Esophagus (tissue), 2 donors: ENCODE measurements around the gene FANCG. TPM values are rescaled to one million over a fixed set of nuclear protein-coding genes. Genes with fewer than 3 reads are reported as not detected.

Source experiments
- H3K27ac ChIP-seq, 2 donors: one replicate each; pipeline ENCODE4 v1.5.1; 2013; ENCODE audit warnings: low read depth in 2 of 2, mild to moderate bottlenecking in 2 of 2, inconsistent platforms in 1 of 2, low read length in 1 of 2, moderate library complexity in 1 of 2
- H3K27me3 ChIP-seq, 2 donors: one replicate each; pipeline ENCODE4 v1.6.1; 2013; ENCODE audit warnings: low read length in 2 of 2, control low read depth in 1 of 2, mild to moderate bottlenecking in 1 of 2; ENCODE audit not compliant: insufficient read depth in 2 of 2, control insufficient read depth in 1 of 2
- H3K36me3 ChIP-seq, 2 donors: one replicate each; pipeline ENCODE4 v1.6.1; 2013; ENCODE audit warnings: low read length in 1 of 2; ENCODE audit not compliant: control insufficient read depth in 2 of 2, insufficient read depth in 2 of 2
- H3K4me1 ChIP-seq, 2 donors: one replicate each; pipeline ENCODE4 v1.6.1; 2013; ENCODE audit warnings: low read length in 1 of 2; ENCODE audit not compliant: control insufficient read depth in 2 of 2, insufficient read depth in 2 of 2
- H3K4me3 ChIP-seq, 2 donors: one replicate each; pipeline ENCODE4 v1.5.1; 2013; ENCODE audit warnings: low read length in 2 of 2, mild to moderate bottlenecking in 2 of 2, low read depth in 1 of 2, moderate library complexity in 1 of 2
- H3K9me3 ChIP-seq, 2 donors: one replicate each; pipeline ENCODE4 v1.6.1; 2013; ENCODE audit warnings: mild to moderate bottlenecking in 2 of 2, low read depth in 1 of 2, low read length in 1 of 2, moderate library complexity in 1 of 2; ENCODE audit not compliant: control insufficient read depth in 2 of 2, insufficient read depth in 1 of 2
- WGBS, 2 donors: extraction: QIAGEN DNeasy Blood & Tissue Kit; methylation state at CpG; one replicate each; pipeline ENCODE4 v1.1.7; 2013; 5-methylcytosine and 5-hydroxymethylcytosine counted together
- polyA plus RNA-seq, 2 donors: library from polyadenylated mRNA; stranded (reverse); fragments of 200-250 nt; gene quantifications; one replicate each; pipeline ENCODE4 v1.2.3, GENCODE V29; 2013
- donor health status: healthy with polysubstance abuse.
- donor health status: Bipolar disorder and iron deficiency.

The FANCG gene
- polyA plus RNA-seq, 2 donors = 14.7 to 24.5 TPM

DNA sequence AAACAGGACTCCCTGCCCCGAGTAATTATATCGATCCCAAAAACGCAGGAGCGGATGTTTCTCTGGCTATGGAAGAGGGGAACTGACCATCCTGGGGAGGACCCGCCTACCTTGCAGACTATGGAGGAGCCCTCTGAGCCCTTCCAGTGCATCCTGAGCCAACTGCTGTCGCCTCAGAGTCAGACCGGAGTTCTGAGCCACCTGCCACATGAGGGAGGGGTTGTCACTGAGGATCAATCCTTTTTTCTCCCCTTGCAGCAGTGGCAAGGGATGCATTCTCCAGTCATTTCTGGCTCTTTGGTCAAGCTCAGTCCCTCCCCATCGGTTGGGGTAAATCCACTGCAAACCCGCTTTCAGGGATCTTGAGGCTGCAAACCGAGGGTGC lies 709 bp downstream of the FANCG start:
- Histone ChIP-seq H3K27ac (peak overlapping the region in 1 of 2 donors; percentile 77), H3K4me1 (peaks cover 2 to 5% of the 10 kb centered on the region in 2 donors), H3K27me3 (no peaks in the 10 kb centered on the region), H3K4me3 (peak overlapping the region; percentile 85 to 90), H3K9me3 (no peaks in the 10 kb centered on the region), H3K36me3 (peaks cover 0 to 9% of the 10 kb centered on the region in 2 donors)
- 4% methylated on average over 10 of the region's 10 CpGs for WGBS, 2 donors

DNA sequence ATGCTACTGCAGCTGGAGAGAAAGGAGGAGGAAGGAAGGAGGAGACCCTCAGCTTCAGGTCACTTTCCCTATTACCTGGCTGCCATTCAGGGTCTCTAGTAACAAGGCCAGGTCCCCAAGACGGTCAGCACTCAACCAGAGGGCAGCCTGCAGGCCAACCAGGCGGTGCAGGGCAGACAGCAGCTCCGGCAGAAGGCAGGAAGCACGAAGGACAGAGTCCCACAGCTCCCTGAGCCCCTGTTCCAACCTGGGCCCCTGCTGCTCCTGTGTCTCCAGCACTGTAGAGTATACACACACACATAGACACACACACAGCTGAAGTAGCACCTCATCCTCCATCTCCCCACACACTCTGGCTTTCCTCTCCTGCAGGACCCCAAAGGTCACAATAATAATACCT lies 1.7 kb downstream of the FANCG start:
- peaks cover 0 to 9% of the 10 kb centered on the region in 2 donors for H3K36me3 ChIP-seq
- no peak overlapping the region for H3K4me3 ChIP-seq
- H3K9me3 ChIP-seq = no peaks in the 10 kb centered on the region
- peaks cover 2 to 5% of the 10 kb centered on the region in 2 donors for H3K4me1 ChIP-seq
- WGBS, 2 donors = 67 to 68% methylated on average over 4 of the region's 4 CpGs
- H3K27ac ChIP-seq = no peak overlapping the region
- H3K27me3 ChIP-seq = no peaks in the 10 kb centered on the region

DNA sequence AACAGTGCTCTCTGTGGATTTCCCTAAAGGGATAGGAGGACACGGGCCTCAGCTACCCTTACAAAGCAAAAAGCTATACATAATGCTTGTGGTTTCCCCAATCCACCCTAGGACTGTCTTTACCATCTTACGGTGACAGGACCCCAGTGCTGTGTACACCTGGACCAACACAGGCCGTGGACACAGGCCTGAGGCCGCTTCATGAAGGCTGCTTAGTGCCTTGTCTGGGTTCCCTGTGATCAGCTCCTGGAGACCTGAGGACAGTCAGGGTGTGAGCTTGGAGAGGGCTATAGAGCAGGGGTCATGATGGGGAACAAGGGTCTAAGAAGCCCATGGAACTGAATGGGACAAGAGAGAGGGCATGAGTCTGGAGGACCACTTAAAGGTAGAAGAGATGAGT lies 2.9 kb downstream of the FANCG start:
- 91 to 94% methylated on average over 4 of the region's 4 CpGs for WGBS, 2 donors
- Histone ChIP-seq H3K36me3 (peaks cover 0 to 9% of the 10 kb centered on the region in 2 donors), H3K27ac (no peak overlapping the region), H3K9me3 (no peaks in the 10 kb centered on the region), H3K4me1 (peaks cover 2 to 5% of the 10 kb centered on the region in 2 donors), H3K27me3 (no peaks in the 10 kb centered on the region), H3K4me3 (no peak overlapping the region)

DNA sequence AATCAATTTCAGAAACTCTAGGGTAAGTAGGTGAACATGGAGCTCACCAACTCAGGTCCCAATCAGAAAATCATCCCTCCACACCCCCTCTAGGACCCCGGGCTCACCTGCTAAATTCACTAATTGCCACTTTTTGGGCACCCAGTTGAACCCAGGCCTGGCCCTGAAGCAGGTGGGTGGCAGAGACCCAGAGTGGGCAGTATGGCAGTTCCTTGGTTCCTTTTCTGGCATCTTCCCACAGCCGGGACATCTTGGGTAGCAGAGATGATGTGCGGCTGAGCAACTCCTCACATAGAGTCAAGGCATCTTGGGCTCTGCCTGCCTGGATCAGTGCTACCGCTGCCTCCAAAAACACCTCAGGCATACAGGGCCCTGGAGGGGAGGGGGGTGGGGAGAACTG lies 4.4 kb downstream of the FANCG start:
- H3K27me3 ChIP-seq = no peaks in the 10 kb centered on the region
- peaks cover 2 to 10% of the 10 kb centered on the region in 2 donors for H3K4me1 ChIP-seq
- H3K4me3 ChIP-seq = no peak overlapping the region
- H3K9me3 ChIP-seq = no peaks in the 10 kb centered on the region
- peaks cover 0 to 9% of the 10 kb centered on the region in 2 donors for H3K36me3 ChIP-seq
- H3K27ac ChIP-seq = no peak overlapping the region
- WGBS, 2 donors = 93 to 97% methylated on average over 4 of the region's 4 CpGs

DNA sequence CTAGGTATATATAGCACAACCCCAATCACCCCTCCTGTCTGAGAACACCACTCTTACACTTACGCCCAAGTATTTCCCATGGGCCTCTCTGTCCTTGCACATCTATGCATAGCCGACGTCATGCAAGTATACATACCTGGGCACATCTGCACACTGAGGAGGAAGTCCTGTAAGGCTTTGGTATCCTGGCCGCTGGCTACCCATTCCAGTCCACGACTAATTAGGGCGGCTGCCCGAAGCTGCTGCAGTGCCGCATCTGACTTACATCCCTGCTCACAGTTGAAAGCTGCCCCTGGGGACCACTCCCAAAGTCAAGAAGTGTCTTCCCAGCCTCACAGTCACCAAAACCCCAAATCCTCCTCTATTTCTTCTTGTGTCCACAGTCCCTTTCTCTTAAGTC lies 5.0 kb downstream of the FANCG start:
- WGBS, 2 donors = 96 to 97% methylated on average over 8 of the region's 8 CpGs
- Histone ChIP-seq H3K27me3 (no peaks in the 10 kb centered on the region), H3K27ac (no peak overlapping the region), H3K36me3 (peaks cover 0 to 9% of the 10 kb centered on the region in 2 donors), H3K4me1 (peaks cover 4 to 14% of the 10 kb centered on the region in 2 donors), H3K9me3 (no peaks in the 10 kb centered on the region), H3K4me3 (no peak overlapping the region)

DNA sequence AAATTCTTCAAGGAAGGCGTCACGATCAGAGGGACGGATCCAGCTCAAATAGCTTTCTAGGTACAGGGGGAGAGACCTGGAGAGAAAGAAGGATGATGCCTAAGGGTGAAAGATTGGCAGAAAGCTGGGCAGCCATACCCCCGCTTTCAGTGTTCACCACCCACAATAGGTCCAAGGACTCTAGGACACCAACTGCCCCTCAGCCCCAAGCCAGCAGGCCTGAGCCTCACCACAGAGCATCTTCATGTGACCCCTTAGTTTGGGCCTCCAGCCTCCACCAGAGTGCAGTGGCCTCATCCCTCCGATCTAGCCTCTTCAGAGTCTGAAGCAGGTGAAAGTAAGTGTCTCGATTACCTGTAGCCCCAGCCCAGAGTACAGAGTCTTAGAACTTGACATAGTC lies 5.6 kb downstream of the FANCG start:
- Histone ChIP-seq H3K27me3 (no peaks in the 10 kb centered on the region), H3K4me3 (no peak overlapping the region), H3K36me3 (peaks cover 0 to 9% of the 10 kb centered on the region in 2 donors), H3K27ac (no peak overlapping the region), H3K4me1 (peaks cover 4 to 12% of the 10 kb centered on the region in 2 donors), H3K9me3 (no peaks in the 10 kb centered on the region)
- WGBS, 2 donors = 97 to 99% methylated on average over 6 of the region's 6 CpGs

DNA sequence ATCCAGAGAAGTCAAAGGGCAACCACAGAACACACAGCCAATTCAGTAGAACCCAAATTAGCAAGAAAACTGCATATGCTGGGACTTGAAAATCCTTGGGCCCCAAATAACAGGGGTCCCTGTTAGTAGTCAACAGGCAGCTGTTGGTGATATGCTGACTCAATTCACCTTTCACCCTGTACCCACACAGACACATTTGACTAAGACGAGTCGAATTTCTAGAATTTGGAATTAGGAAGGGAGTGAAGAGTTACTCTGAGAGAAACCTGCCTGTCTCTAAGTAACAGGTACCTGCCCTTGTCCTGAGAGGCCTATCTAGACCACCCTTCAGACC lies 6.5 kb downstream of the FANCG start:
- H3K4me3 ChIP-seq = peak overlapping the region in 1 of 2 donors; percentile 9
- no peaks in the 10 kb centered on the region for H3K9me3 ChIP-seq
- peaks cover 0 to 9% of the 10 kb centered on the region in 2 donors for H3K36me3 ChIP-seq
- 73 to 90% methylated on average over 2 of the region's 2 CpGs for WGBS, 2 donors
- peak overlapping the region; percentile 66 to 81 for H3K27ac ChIP-seq
- H3K27me3 ChIP-seq = no peaks in the 10 kb centered on the region
- H3K4me1 ChIP-seq = peaks cover 2 to 10% of the 10 kb centered on the region in 2 donors

DNA sequence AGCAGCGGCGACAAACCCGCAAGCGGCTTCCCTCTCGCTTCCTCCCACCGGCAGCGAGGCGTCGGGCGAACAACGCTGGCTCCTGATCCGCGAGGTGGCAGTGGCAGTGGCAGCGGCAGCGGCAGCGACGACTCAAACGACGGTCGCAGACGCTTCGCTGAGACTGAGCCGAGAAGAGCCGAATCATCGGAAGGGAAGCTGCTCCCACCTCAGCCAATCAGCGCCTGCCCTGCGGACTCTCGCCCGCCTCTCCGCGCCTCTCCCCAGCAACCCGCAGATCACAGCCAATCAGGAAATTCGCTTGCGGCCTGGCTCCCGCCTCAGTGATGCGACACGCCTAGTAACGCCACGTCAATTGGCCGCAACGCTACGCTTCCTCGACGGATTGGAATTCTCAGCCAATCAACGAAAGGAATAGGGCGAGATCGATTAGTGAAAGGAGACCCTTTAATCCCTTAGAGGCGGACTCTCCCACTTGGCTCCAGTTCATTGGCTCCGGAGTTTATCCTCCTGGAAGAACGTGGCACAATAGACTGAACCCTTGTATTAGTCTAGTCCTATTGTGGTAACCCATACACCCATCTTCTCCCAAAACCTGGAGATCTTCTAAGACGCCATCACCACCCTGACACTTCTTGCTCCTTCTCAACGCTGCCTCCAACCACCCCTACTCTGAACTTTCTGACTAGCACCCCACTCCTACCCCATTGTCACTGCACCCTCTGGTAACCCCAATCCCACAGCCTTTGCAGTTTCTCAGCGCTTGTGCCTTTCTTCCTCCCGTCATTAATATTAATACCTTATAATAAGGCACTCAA lies 7.1 kb downstream of the FANCG start, which contains the start of gene VCP:
Gene VCP (minus strand): TSS at position 165 of the 818 bp plus-strand sequence. CDS start 272 bp downstream, outside the sequence.
- peak within 1 kb of the TSS; percentile 71 to 79 for H3K4me3 ChIP-seq

DNA sequence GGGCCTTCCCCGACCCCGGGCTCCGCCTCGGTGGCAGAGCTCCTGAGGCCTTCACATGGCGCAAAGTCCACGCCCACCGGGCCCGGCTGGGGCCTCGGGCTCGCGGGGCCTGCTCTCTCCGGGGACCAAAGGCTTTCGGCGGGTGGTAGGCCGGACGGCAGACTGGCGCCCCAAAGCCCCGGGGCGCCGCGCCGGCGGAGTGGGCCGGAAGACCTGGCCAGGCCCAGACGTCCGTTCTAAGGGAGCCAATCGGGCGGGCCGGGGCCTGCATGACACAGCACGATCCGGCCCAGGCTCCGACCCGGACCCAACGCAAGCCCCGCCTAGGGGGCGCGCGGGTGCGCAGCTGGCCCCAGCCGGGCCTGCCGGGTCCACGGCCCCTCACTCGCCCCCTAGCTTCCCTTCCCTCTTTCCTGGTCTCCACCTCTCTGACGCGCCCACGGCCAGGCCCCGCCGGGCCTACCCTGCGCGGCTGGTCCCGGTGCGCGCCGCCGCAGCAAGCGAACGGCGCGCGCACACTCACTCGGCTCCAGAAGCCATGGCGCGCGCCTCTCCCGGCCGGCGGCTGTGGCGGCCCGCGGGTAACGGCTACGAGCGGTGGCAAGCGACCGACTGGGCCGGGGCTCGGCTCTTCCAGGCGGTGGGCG lies 7.8 kb downstream of the FANCG start:
- H3K9me3 ChIP-seq = no peaks in the 10 kb centered on the region
- H3K4me3 ChIP-seq = peak overlapping the region; percentile 71 to 79
- H3K4me1 ChIP-seq = peaks cover 6 to 10% of the 10 kb centered on the region in 2 donors
- H3K27me3 ChIP-seq = no peaks in the 10 kb centered on the region
- peaks cover 0 to 18% of the 10 kb centered on the region in 2 donors for H3K36me3 ChIP-seq
- 0% methylated on average over 49 to 79 of the region's 79 CpGs for WGBS, 2 donors
- H3K27ac ChIP-seq = peak overlapping the region; percentile 99 to 100

More for the DNA sequence above, 7.1 kb downstream of the FANCG start, which contains the start of gene VCP:
- Histone ChIP-seq H3K9me3 (no peaks in the 10 kb centered on the region), H3K27me3 (no peaks in the 10 kb centered on the region), H3K27ac (peak within 1 kb of the TSS; percentile 99 to 100), H3K36me3 (peaks cover 0 to 12% of the 10 kb centered on the region in 2 donors), H3K4me1 (peaks cover 5 to 10% of the 10 kb centered on the region in 2 donors)
- WGBS, 2 donors = 4 to 5% methylated on average over 44 to 54 of the region's 54 CpGs
